ENCODE results near the gene TMEM52B.

- TF ChIP-seq CTCF (conservative IDR thresholded peaks at IDR 0.05; ENCODE audit: low read length): no peak
- TF ChIP-seq EZH2phosphoT487 (IDR thresholded peaks at IDR 0.05; ENCODE audit: borderline replicate concordance): no peak
Observed at GRCh38 chr12:10131111-10131690, 47.6 kb upstream of the TMEM52B start.
